Body of pancreas (tissue), 4 donors: ENCODE measurements around the gene IGFBP6.

Experiments
- CTCF ChIP-seq, 7 experiments: fragments of 450-650 bp in 4 of 7; fragments of 200-600 bp in 3 of 7; sonication (generic) in 3 of 7; IDR thresholded peaks; one replicate each; pipeline ENCODE4 v1.5.1; 2016 to 2019; ENCODE audit warnings: antibody characterized with exemption in 7 of 7
- POLR2A ChIP-seq, 3 donors: fragments of 450-650 bp; IDR thresholded peaks; one replicate each; pipeline ENCODE4 v1.6.1; 2016; ENCODE audit warnings: antibody characterized with exemption in 3 of 3, mild to moderate bottlenecking in 2 of 3

- TF ChIP-seq CTCF (IDR thresholded peaks at IDR 0.05) (no peak), POLR2A (IDR thresholded peaks at IDR 0.05) (no peak)
These were observed 36.3 kb downstream of the IGFBP6 start for GRCh38 chr12:53133722-53134121.
